Neutrophil (primary cell): Measurements from ENCODE around the gene STK10.

ENCODE experiments used
- H3K27ac ChIP-seq: fragments of 200-600 bp; sonication (generic); 2 replicates; pipeline ENCODE4 v1.5.1; 2016; ENCODE audit warnings: mild to moderate bottlenecking, moderate library complexity
- H3K27me3 ChIP-seq: fragments of 200-600 bp; sonication (generic); 2 replicates; pipeline ENCODE4 v1.6.0; 2016; ENCODE audit warnings: mild to moderate bottlenecking
- H3K36me3 ChIP-seq: fragments of 200-600 bp; sonication (generic); 2 replicates; pipeline ENCODE4 v1.5.1; 2017
- H3K4me1 ChIP-seq, 2 experiments: fragments of 200-600 bp in 1 of 2; sonication (generic) in 1 of 2; 1 replicate in 1 of 2; 2 replicates in 1 of 2; pipeline versions ENCODE4 v1.5.1 to v1.6.1; 2013 to 2016; ENCODE audit warnings: low read depth in 1 of 2, low read length in 1 of 2, mild to moderate bottlenecking in 1 of 2, moderate library complexity in 1 of 2; ENCODE audit not compliant: control insufficient read depth in 1 of 2, insufficient read depth in 1 of 2
- H3K4me3 ChIP-seq, 2 experiments: fragments of 200-600 bp in 1 of 2; sonication (generic) in 1 of 2; 1 replicate in 1 of 2; 2 replicates in 1 of 2; pipeline ENCODE4 v1.5.1; 2013 to 2016; ENCODE audit warnings: low read depth in 1 of 2, low read length in 1 of 2, mild to moderate bottlenecking in 1 of 2, moderate library complexity in 1 of 2
- H3K9me3 ChIP-seq: fragments of 200-600 bp; sonication (generic); 2 replicates; pipeline ENCODE4 v1.5.1; 2016
- CTCF ChIP-seq: fragments of 200-600 bp; sonication (generic); IDR thresholded peaks from 2 replicates; pipeline ENCODE4 v1.5.1; 2016; ENCODE audit warnings: antibody characterized with exemption

The STK10 gene

DNA sequence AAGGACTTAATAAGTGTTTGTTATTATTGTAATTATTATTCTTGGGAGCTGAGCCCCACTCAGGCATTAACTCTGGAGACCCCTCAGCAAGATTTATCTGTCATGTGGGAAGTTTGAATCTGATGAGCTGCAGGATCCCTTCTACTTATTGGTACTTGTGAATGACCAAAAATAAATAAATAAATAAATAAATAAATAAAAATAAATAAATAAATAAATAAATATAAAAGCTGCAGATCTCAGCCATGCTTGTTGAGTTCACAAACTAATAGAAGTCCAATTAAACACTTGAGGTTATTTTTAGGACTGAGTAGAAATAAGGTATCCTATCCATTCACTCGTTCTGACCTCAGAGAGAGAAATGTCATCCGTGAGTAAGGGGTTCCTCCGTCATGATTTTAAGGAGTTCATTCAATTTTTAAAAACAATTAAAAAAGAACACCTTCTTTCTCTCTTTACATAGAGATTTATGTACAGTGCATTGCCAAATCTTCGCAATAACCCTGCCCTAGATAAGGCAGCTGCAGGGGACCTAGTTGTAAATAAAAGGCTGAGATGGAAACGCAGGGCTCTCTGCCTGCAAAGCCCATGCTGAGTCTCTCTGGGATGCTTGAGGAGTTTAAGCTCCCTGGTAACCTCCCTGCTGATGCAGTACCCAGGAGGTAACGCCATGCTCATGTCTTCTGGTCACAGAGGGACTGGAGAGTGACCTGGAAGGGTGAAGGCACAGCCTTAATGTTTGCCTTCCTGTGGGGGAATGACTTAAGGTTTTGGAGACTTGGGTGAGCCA is 7.2 kb upstream of the STK10 start:
- no peaks in the 10 kb centered on the region for H3K36me3 ChIP-seq
- no peak overlapping the region for H3K4me3 ChIP-seq
- no peak overlapping the region for H3K27ac ChIP-seq
- no peaks in the 10 kb centered on the region for H3K9me3 ChIP-seq
- no peak for TF ChIP-seq CTCF
- peaks cover 2 to 3% of the 10 kb centered on the region in 2 experiments for H3K4me1 ChIP-seq
- no peaks in the 10 kb centered on the region for H3K27me3 ChIP-seq

DNA sequence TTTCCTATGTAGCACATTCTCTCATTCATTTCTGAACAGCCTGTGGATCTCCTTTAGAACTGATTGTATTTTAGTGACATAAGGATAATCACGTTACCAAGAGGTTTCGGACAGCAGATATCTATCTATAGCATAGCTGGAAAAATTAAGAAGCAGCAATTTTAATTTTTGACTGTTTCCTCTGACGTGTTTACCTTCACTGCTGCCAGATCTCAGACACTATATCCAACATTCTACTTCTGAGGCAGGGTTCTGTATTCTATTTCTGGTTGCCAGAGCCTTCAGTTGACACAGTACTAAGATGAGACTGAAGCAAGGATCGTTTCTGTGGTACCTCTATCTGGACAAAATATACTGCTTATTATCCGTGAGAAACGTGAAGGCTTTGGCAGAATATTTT is 5.8 kb upstream of the STK10 start, which contains the start of gene EFCAB9:
Gene EFCAB9, plus strand, starts transcription at position 301 of the 400 bp plus-strand sequence. Its CDS starts 1 bp downstream, at position 302.
- no peak for TF ChIP-seq CTCF
- H3K9me3 ChIP-seq, result no peaks in the 10 kb centered on the region
- no peaks in the 10 kb centered on the region for H3K36me3 ChIP-seq
- H3K4me3 ChIP-seq, result no peak within 1 kb of the TSS
- H3K27me3 ChIP-seq, result no peaks in the 10 kb centered on the region
- H3K4me1 ChIP-seq, result peaks cover under 1 to 5% of the 10 kb centered on the region in 2 experiments
- H3K27ac ChIP-seq, result no peak within 1 kb of the TSS

DNA sequence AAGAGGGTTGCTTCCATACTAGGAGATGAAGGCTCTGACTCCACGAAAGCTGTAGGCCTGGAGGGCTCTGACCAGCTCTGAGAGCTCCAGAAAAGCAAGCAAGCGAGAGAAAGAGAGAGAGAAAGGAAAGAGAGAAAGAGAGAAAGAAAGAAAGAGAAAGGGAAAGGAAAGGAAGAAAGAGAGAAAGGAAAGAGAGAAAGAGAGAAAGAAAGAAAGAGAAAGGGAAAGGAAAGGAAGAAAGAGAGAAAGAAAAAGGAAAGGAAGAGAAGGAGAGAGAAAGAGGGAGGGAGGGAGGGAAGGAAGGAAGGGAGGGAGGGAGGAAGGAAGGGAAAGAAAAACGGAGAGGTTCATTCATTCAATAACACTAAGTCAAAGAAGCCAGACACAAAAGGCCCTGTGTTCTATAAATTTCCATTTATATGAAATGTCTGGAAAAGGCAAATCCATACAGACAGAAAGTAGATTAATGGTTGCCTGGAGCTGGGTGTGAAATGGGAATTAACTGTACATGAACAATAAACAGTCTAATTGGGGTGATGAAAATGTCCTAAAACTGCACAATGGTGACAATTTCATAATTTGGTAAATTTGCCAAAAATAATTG is 1.8 kb upstream of the STK10 start:
- H3K36me3 ChIP-seq, result peaks cover 7% of the 10 kb centered on the region
- H3K9me3 ChIP-seq, result no peaks in the 10 kb centered on the region
- H3K27ac ChIP-seq, result no peak overlapping the region
- H3K27me3 ChIP-seq, result no peaks in the 10 kb centered on the region
- peaks cover 23 to 28% of the 10 kb centered on the region in 2 experiments for H3K4me1 ChIP-seq
- no peak for TF ChIP-seq CTCF
- no peak overlapping the region for H3K4me3 ChIP-seq

GRCh38 chr5:172188893-172189692 is 1.1 kb upstream of the STK10 start:
- peaks cover 30 to 35% of the 10 kb centered on the region in 2 experiments for H3K4me1 ChIP-seq
- peak overlapping the region; percentile 91 to 94 for H3K4me3 ChIP-seq
- H3K27ac ChIP-seq, result peak overlapping the region; percentile 99
- no peaks in the 10 kb centered on the region for H3K9me3 ChIP-seq
- no peaks in the 10 kb centered on the region for H3K27me3 ChIP-seq
- TF ChIP-seq CTCF, result no peak
- peaks cover 14% of the 10 kb centered on the region for H3K36me3 ChIP-seq

DNA sequence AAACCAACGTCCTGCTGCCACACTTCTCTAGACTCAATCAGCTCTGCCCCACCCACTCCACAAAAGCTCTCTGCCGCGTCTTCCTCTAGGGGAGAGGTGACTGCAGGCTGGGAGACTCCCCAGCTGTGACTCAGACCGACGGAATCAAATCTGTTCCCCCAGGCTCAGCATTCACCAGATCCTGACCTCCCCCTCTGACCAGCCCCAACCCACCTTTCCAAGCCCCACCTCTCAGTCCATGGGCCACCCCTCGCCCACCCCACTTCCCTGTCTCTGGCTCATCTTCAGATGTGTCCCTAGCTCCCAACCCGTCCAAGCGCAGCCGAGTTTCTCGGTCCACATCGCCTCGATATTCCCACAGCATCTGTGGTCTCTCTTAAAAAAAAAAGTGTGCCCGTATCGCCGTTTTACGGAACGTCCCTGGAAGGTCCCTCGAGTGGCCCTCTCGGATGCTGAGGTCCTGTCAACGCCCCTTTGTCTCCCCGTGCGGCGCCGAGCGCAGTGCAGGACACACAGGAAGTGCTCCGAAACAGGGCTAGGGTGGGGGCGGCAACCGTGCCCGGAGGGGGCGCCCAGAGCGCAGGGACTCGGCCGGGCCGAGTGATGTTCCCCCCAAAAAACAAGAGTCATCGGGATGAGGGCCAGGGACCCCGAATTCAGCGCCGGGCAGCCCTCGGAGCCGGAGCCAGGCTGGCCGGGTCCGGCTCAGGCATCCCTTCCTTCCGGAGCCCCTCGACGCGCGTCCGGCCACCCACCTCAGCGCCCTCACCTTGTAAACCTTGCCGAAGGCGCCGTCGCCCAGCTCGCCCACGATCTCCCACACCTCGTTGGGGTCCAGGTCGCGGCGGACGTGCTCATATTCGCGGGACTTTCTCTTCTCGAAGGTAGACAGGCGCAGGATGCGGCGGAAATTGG is 649 bp downstream of the STK10 start:
- Histone ChIP-seq H3K9me3 (no peaks in the 10 kb centered on the region), H3K4me3 (peak overlapping the region; percentile 91 to 94), H3K4me1 (peaks cover 45 to 52% of the 10 kb centered on the region in 2 experiments), H3K27me3 (no peaks in the 10 kb centered on the region), H3K36me3 (peaks cover 29% of the 10 kb centered on the region), H3K27ac (peak overlapping the region; percentile 99)
- TF ChIP-seq CTCF, result peak; percentile 16
